Stimulated activated CD4-positive, alpha-beta T cell treated with anti-CD3 and anti-CD28 coated beads, Interleukin-15, amount 100 ng/mL, for 24 hours (primary cell): ENCODE measurements around the gene CCL21.

Experiments
- DNase-seq: peaks from one replicate; pipeline ENCODE4 v3.0.0-alpha.2; 2020

The CCL21 gene

GRCh38 chr9:34665381-34666250 is 44.3 kb downstream of the CCL21 start:
- DNase-seq: peak; percentile 88

- no peak for DNase-seq
Measured at GRCh38 chr9:34665067-34665380, 44.9 kb downstream of the CCL21 start.

- peak; percentile 84 for DNase-seq
Measured at GRCh38 chr9:34664281-34665066, 45.5 kb downstream of the CCL21 start.

GRCh38 chr9:34663303-34663605 is 46.7 kb downstream of the CCL21 start:
- no peak for DNase-seq

GRCh38 chr9:34662526-34663302 is 47.2 kb downstream of the CCL21 start, which contains the start of gene CCL27:
Gene CCL27 (minus strand): TSS chr9:34662657. CDS start chr9:34662633, 24 bp downstream.
- DNase-seq: no peak

GRCh38 chr9:34659592-34660253 is 50.2 kb downstream of the CCL21 start:
- no peak for DNase-seq
